Mucosa of stomach (tissue), 1 donor: Measurements from ENCODE around the gene MORC2.
A peak's percentile ranks its signal among the peaks of the same experiment; 100 is the strongest.

ENCODE experiments used
- H3K27me3 ChIP-seq: one replicate; pipeline ENCODE4 v1.7.0; 2013; ENCODE audit warnings: mild to moderate bottlenecking, low read length; ENCODE audit not compliant: control insufficient read depth, insufficient read depth
- H3K36me3 ChIP-seq: one replicate; pipeline ENCODE4 v1.7.0; 2013; ENCODE audit warnings: low read length; ENCODE audit not compliant: control insufficient read depth, insufficient read depth
- H3K4me1 ChIP-seq: one replicate; pipeline ENCODE4 v1.7.0; 2013; ENCODE audit warnings: mild to moderate bottlenecking, low read length; ENCODE audit not compliant: control insufficient read depth, insufficient read depth
- H3K4me3 ChIP-seq: one replicate; pipeline ENCODE4 v1.7.0; 2013; ENCODE audit warnings: low read length
- H3K9ac ChIP-seq: one replicate; pipeline ENCODE4 v1.7.0; 2013; ENCODE audit warnings: mild to moderate bottlenecking, low read length, moderate library complexity
- H3K9me3 ChIP-seq: one replicate; pipeline ENCODE4 v1.7.0; 2013; ENCODE audit warnings: mild to moderate bottlenecking, low read length, moderate library complexity; ENCODE audit not compliant: control insufficient read depth
- donor health status: Pancreatic carcinoma.

The MORC2 gene

DNA sequence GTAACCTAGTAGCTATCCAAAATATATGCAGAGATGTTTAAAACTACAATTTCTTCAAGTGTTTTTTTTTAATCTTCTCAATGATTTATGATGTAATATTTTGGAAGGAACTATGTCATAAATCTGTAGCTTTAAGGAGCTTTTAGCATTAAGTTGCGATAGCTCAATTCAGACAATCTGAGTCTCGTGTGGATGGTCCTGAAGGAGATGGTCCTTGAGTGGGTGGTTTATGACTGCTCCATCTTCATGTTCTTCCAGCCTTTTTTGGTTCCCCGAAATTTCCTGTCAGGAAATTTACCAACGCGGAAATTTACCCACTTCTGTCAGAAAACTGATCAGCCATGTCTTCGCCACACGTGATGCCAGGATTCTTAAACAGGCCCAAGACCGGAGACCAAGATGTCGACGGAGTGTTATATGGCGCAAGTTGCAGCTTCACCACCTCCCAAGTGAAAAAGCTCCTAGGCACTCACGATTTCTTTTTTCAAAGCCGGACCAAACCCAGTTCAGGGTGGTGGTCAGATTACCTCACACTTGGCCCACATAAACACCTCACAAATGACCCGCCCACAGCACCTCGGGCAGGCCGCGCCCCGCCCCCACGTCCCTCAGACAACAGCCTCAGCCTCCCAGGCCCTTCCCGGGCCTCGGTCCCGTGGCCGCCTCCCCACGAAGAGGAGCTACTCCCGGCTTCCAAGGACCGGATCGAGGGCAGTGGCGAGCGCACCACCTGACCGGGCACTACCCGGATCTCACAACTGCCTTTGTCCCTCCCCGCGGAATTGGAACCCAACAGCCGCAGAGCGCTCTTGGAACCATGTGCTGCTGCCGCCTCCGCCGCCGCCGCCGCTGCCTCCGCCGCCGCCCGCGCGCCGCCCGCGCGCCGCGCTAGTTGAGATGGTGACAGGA lies at the start of gene MORC2:
Gene MORC2 (minus strand): TSS at position 760 of the 909 bp plus-strand sequence. CDS start 885 bp downstream, outside the sequence.
- Histone ChIP-seq H3K4me3 (peak within 1 kb of the TSS; percentile 65), H3K36me3 (no peaks in the 10 kb centered on the region), H3K9me3 (peaks cover 4% of the 10 kb centered on the region), H3K4me1 (peaks cover 10% of the 10 kb centered on the region), H3K27me3 (no peaks in the 10 kb centered on the region), H3K9ac (peak within 1 kb of the TSS; percentile 87)

GRCh38 chr22:31005535-31005934 lies 37.0 kb upstream of the MORC2 start:
- H3K36me3 ChIP-seq = no peaks in the 10 kb centered on the region
- H3K9ac ChIP-seq = no peak overlapping the region
- no peaks in the 10 kb centered on the region for H3K9me3 ChIP-seq
- H3K4me1 ChIP-seq = no peaks in the 10 kb centered on the region
- no peaks in the 10 kb centered on the region for H3K27me3 ChIP-seq
- H3K4me3 ChIP-seq = no peak overlapping the region

DNA sequence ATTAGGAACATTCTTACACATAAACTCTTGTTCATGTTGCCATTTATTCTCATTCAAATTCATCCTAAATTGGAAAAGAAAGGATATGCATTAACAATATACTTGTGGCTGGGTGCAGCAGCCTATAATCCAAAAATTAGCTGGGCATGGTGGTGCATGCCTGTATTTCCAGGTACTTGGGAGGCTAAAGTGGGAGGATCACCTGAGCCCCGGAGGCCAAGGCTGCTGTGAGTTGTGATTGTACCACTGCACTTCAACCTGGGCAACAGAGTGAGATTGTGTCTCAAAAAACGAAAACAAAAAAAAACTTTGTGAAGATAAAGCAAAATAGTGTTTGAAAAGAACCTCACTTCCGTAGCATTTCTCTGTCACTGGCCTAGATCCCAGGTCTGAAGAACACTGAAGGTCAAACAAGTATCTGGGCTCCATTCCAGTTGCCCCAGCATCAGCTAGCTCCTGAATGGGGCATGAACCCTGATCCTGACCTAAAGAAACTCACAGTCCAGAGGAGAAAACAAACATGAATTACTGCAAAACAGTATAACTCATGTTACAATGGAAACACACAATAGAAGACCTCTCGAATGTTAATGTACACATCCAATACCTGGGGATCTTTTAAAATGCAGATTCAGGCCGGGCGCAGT lies 32.7 kb upstream of the MORC2 start:
- Histone ChIP-seq H3K9me3 (no peaks in the 10 kb centered on the region), H3K36me3 (no peaks in the 10 kb centered on the region), H3K4me3 (no peak overlapping the region), H3K27me3 (no peaks in the 10 kb centered on the region), H3K9ac (no peak overlapping the region), H3K4me1 (no peaks in the 10 kb centered on the region)

DNA sequence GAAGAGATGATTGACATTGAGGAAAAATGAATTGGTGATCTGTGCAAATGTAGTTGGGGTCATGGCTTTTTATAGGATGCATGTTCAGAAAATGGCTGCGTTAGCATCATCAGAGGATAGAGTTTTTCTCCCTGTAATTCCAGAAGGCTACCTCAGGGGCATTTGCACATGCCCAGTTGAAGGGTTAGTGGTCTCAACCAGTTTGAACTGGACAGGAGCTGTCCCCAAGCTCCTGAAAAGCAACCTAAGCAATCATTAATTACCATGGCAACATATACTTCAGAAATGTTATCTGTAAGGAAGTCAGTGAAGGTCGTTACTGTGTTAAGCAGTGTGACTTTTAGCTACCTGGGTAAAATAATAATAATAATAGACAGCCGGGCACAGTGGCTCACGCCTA lies 29.8 kb upstream of the MORC2 start:
- no peaks in the 10 kb centered on the region for H3K9me3 ChIP-seq
- no peaks in the 10 kb centered on the region for H3K4me1 ChIP-seq
- no peak overlapping the region for H3K4me3 ChIP-seq
- H3K27me3 ChIP-seq = no peaks in the 10 kb centered on the region
- H3K9ac ChIP-seq = no peak overlapping the region
- H3K36me3 ChIP-seq = no peaks in the 10 kb centered on the region

- Histone ChIP-seq H3K4me3 (no peak overlapping the region), H3K36me3 (no peaks in the 10 kb centered on the region), H3K9ac (no peak overlapping the region), H3K27me3 (no peaks in the 10 kb centered on the region), H3K4me1 (no peaks in the 10 kb centered on the region), H3K9me3 (no peaks in the 10 kb centered on the region)
Measured at GRCh38 chr22:30996462-30996861, 27.9 kb upstream of the MORC2 start.

GRCh38 chr22:30994960-30995359 lies 26.4 kb upstream of the MORC2 start:
- no peak overlapping the region for H3K4me3 ChIP-seq
- H3K36me3 ChIP-seq = no peaks in the 10 kb centered on the region
- no peaks in the 10 kb centered on the region for H3K9me3 ChIP-seq
- H3K9ac ChIP-seq = no peak overlapping the region
- H3K27me3 ChIP-seq = no peaks in the 10 kb centered on the region
- no peaks in the 10 kb centered on the region for H3K4me1 ChIP-seq

- H3K36me3 ChIP-seq = no peaks in the 10 kb centered on the region
- H3K9ac ChIP-seq = no peak overlapping the region
- no peak overlapping the region for H3K4me3 ChIP-seq
- no peaks in the 10 kb centered on the region for H3K4me1 ChIP-seq
- no peaks in the 10 kb centered on the region for H3K27me3 ChIP-seq
- no peaks in the 10 kb centered on the region for H3K9me3 ChIP-seq
Measured at GRCh38 chr22:30992565-30992964, 24.0 kb upstream of the MORC2 start.

GRCh38 chr22:30990690-30991089 lies 22.1 kb upstream of the MORC2 start:
- H3K9me3 ChIP-seq = no peaks in the 10 kb centered on the region
- H3K36me3 ChIP-seq = no peaks in the 10 kb centered on the region
- H3K4me1 ChIP-seq = no peaks in the 10 kb centered on the region
- H3K27me3 ChIP-seq = no peaks in the 10 kb centered on the region
- no peak overlapping the region for H3K4me3 ChIP-seq
- H3K9ac ChIP-seq = no peak overlapping the region

GRCh38 chr22:30989474-30989873 lies 20.9 kb upstream of the MORC2 start:
- Histone ChIP-seq H3K4me3 (no peak overlapping the region), H3K9me3 (no peaks in the 10 kb centered on the region), H3K4me1 (no peaks in the 10 kb centered on the region), H3K36me3 (no peaks in the 10 kb centered on the region), H3K27me3 (no peaks in the 10 kb centered on the region), H3K9ac (no peak overlapping the region)

GRCh38 chr22:30985561-30986208 lies 17.1 kb upstream of the MORC2 start:
- Histone ChIP-seq H3K27me3 (no peaks in the 10 kb centered on the region), H3K4me1 (no peaks in the 10 kb centered on the region), H3K9me3 (no peaks in the 10 kb centered on the region), H3K9ac (no peak overlapping the region), H3K4me3 (no peak overlapping the region), H3K36me3 (no peaks in the 10 kb centered on the region)

DNA sequence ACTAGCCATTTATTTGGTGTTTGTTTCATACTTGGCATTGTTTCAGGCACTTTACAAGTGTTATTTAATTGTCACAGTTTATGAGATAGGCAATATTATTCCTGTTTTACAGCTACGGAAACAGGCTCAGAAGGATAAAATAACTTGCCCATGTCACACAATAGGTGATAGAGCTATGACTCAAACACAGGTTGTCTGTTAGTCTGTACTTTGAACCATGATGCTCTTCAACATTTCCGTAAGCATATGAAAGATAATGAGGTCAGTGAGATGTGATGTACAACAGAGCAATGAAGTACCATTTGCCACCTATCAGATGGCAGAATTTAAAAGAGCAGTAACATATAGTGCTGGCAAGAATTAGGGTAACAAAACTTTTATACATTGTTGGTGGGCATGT lies 15.7 kb upstream of the MORC2 start:
- no peak overlapping the region for H3K9ac ChIP-seq
- no peaks in the 10 kb centered on the region for H3K27me3 ChIP-seq
- H3K9me3 ChIP-seq = no peaks in the 10 kb centered on the region
- H3K36me3 ChIP-seq = no peaks in the 10 kb centered on the region
- no peak overlapping the region for H3K4me3 ChIP-seq
- H3K4me1 ChIP-seq = no peaks in the 10 kb centered on the region

GRCh38 chr22:30982512-30982911 lies 13.9 kb upstream of the MORC2 start:
- Histone ChIP-seq H3K27me3 (no peaks in the 10 kb centered on the region), H3K9me3 (no peaks in the 10 kb centered on the region)

More at GRCh38 chr22:30982512-30982911, 13.9 kb upstream of the MORC2 start:
- Histone ChIP-seq H3K4me3 (no peak overlapping the region), H3K9ac (no peak overlapping the region), H3K4me1 (no peaks in the 10 kb centered on the region), H3K36me3 (no peaks in the 10 kb centered on the region)
